ENCODE data around the gene PSTPIP1. TPM values are rescaled to one million over a fixed set of nuclear protein-coding genes. Genes with fewer than 3 reads are reported as not detected.

The PSTPIP1 gene
- total RNA-seq, 2 experiments from 2014 or later: 1.5 to 27.4 TPM

DNA sequence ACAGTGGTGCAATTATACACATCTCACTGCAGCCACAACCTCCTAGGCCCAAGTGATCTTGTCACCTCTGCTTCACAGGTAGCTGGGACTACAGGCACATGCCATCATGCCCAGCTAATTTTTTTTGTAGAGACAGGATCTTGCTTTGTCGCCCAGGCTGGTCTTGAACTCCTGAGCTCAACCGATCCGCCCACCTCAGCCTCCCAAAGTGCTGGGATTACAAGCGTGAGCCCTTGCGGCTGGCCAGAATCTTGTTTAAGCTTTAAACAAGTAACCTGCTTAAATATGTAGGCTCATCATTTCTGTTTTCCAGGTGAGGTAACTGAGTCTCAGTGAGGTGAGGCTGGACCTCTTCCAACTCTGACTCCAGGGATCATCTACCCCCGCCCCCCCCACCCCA, 7.7 kb upstream of the PSTPIP1 start:
- no peak for DNase-seq (ENCODE audit: low spot score)
- ChIA-PET CTCF (ENCODE audit: unreplicated experiment) (interaction anchor here (0.7 kb wide), 1 partner anchor 8 kb away, joined by 5 read pairs; no protein-coding TSS in a partner anchor), POLR2A (no interaction called here)
- Histone ChIP-seq H3K27ac (ENCODE audit: low read depth, low read length, poor library complexity, severe bottlenecking) (no peak overlapping the region), H4K20me1 (ENCODE audit: insufficient read depth, low read length) (no peaks in the 10 kb centered on the region), H3K36me3 (ENCODE audit: insufficient read depth, low read length) (no peaks in the 10 kb centered on the region), H3K79me2 (ENCODE audit: insufficient read depth, low read depth, low read length) (no peaks in the 10 kb centered on the region), H2AFZ (ENCODE audit: low read length) (no peak overlapping the region), H3K4me2 (ENCODE audit: low read length) (no peak overlapping the region), H3K4me3 (ENCODE audit: low read depth, low read length, poor library complexity, severe bottlenecking) (no peak overlapping the region), H3K4me1 (ENCODE audit: insufficient read depth, low read length, poor library complexity, severe bottlenecking) (peaks cover 12% of the 10 kb centered on the region), H3K9me2 (ENCODE audit: insufficient read depth, low read length) (no peaks in the 10 kb centered on the region), H3K9me3 (ENCODE audit: low read length) (no peaks in the 10 kb centered on the region)
- no peak for TF ChIP-seq EZH2phosphoT487 (IDR thresholded peaks at IDR 0.05; ENCODE audit: borderline replicate concordance, low read depth, low read length)
- TF ChIP-seq, protein P1, sequence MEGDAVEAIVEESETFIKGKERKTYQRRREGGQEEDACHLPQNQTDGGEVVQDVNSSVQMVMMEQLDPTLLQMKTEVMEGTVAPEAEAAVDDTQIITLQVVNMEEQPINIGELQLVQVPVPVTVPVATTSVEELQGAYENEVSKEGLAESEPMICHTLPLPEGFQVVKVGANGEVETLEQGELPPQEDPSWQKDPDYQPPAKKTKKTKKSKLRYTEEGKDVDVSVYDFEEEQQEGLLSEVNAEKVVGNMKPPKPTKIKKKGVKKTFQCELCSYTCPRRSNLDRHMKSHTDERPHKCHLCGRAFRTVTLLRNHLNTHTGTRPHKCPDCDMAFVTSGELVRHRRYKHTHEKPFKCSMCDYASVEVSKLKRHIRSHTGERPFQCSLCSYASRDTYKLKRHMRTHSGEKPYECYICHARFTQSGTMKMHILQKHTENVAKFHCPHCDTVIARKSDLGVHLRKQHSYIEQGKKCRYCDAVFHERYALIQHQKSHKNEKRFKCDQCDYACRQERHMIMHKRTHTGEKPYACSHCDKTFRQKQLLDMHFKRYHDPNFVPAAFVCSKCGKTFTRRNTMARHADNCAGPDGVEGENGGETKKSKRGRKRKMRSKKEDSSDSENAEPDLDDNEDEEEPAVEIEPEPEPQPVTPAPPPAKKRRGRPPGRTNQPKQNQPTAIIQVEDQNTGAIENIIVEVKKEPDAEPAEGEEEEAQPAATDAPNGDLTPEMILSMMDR (conservative IDR thresholded peaks at IDR 0.05; ENCODE audit: low read length): no peak
- intact Hi-C loops (cut with micrococcal nuclease; ENCODE audit: unreplicated experiment): no loop called here
- no TSS peak for BruUV-seq (replicated peaks)

DNA sequence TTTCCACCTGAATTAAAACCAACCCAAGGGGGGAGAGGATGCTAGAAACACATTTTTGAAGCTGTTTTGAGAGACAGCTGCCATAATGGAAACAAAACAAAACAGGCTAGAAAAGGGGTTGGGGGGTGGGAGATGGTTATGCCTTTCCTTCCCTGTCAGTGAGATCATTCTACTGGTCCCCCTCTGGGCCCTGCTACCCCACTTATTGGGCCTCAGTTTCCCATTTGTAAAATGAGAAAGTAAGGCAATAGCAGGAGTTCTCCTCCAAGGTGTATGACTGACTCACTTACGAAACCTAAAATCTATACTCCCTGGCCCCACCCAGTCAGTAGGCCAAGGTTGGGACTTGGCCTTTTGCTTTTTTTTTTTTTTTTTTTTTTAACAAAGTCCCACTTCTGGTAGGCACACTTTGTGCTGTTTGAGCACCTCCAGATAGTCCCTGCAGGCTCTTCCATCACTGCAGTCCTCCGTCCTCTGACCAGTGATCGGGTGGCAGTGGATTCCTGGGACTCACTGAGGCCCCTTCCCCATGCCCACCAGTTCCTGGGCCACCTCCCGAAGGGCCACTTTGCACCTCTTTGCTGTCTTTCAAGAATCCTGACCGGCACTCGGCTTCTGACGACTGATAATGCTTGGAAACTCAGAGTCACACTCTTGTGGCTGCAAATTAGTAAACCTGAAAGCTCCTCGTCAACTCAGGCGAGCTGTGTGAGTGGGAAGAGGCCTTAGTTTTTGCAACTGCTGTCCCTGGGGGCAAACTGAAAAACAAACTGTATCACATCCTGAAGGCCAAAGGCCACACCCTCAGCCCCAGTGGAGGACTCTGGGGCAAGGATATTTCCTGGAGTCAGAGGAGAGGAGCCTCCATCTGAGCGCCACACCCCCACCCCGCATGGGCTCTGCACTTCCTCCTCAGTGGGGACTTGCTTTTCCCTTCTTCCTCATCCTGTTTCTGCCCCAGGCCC, 6.7 kb upstream of the PSTPIP1 start:
- Histone ChIP-seq H3K4me2 (ENCODE audit: low read length) (peak overlapping the region; percentile 23; the same call in 1 of the 2 replicates), H4K20me1 (ENCODE audit: insufficient read depth, low read length) (no peaks in the 10 kb centered on the region), H3K4me1 (ENCODE audit: insufficient read depth, low read length, poor library complexity, severe bottlenecking) (peaks cover 12% of the 10 kb centered on the region), H3K9me2 (ENCODE audit: insufficient read depth, low read length) (no peaks in the 10 kb centered on the region), H3K79me2 (ENCODE audit: insufficient read depth, low read depth, low read length) (no peaks in the 10 kb centered on the region), H3K4me3 (ENCODE audit: low read depth, low read length, poor library complexity, severe bottlenecking) (no peak overlapping the region), H2AFZ (ENCODE audit: low read length) (peak overlapping the region; percentile 78), H3K9me3 (ENCODE audit: low read length) (no peaks in the 10 kb centered on the region), H3K27ac (ENCODE audit: low read depth, low read length, poor library complexity, severe bottlenecking) (no peak overlapping the region), H3K36me3 (ENCODE audit: insufficient read depth, low read length) (no peaks in the 10 kb centered on the region)
- DNase-seq (ENCODE audit: low spot score): peak; percentile 27
- POLR2A ChIA-PET: interaction anchor here (0.5 to 1.0 kb wide), 3 partner anchors 7 to 10 kb away, joined by 3 to 4 read pairs (median 3); no protein-coding TSS in a partner anchor
- no peak for TF ChIP-seq EZH2phosphoT487 (IDR thresholded peaks at IDR 0.05; ENCODE audit: borderline replicate concordance, low read depth, low read length)
- intact Hi-C loops (cut with micrococcal nuclease; ENCODE audit: unreplicated experiment): no loop called here
- no TSS peak for BruUV-seq (replicated peaks)
- CTCF ChIA-PET (ENCODE audit: unreplicated experiment): interaction anchor here (0.7 kb wide), 1 partner anchor 9 kb away, joined by 5 read pairs; no protein-coding TSS in a partner anchor

DNA sequence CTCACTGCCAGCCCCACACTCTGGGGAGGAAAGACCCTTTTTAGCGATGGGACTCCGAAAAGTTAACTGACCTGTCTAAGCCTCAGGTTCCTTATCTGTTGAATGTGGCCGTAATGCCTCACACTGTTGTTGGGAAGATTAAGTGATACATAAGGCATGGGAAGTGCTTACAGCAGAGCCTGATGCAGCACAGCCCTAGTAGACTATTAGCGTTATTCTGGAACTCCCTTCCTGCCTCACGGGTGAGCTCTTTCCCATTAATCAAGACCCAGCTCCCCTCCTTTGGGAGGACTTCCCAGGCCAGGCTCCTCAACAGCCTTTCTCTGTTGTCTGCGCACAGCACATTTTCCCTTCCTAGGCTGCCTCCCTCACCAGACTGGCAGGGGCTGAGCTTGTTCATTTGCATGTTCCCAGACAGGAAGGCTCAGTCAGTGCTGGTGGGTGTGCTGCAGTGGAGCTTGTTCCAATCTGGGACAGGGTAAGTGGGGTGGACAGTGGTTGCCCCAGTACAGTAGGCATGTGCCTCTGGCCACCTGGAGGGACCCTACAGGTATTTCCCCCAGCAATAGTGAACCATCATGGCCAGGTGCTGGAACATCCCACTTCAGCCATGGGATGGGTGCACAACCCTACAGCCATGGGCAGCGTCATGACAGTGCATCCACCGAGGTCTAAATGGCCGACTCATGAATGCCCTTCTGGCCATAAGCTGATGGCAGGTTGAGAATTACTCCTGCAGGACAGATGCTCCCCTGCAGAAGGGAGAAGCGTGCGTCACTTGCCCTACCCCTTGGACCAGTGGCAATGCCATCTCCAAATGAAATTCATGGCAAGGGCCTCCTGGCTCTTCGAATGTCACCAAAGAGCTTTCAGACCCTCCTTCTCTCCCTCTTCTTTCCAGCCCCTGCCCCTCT, 5.8 kb upstream of the PSTPIP1 start:
- DNase-seq (ENCODE audit: low spot score): no peak
- Histone ChIP-seq H3K9me3 (ENCODE audit: low read length) (no peaks in the 10 kb centered on the region), H3K36me3 (ENCODE audit: insufficient read depth, low read length) (no peaks in the 10 kb centered on the region), H3K4me3 (ENCODE audit: low read depth, low read length, poor library complexity, severe bottlenecking) (no peak overlapping the region), H4K20me1 (ENCODE audit: insufficient read depth, low read length) (no peaks in the 10 kb centered on the region), H3K4me1 (ENCODE audit: insufficient read depth, low read length, poor library complexity, severe bottlenecking) (peaks cover 12% of the 10 kb centered on the region), H3K79me2 (ENCODE audit: insufficient read depth, low read depth, low read length) (no peaks in the 10 kb centered on the region), H2AFZ (ENCODE audit: low read length) (peak overlapping the region; percentile 78), H3K9me2 (ENCODE audit: insufficient read depth, low read length) (no peaks in the 10 kb centered on the region), H3K27ac (ENCODE audit: low read depth, low read length, poor library complexity, severe bottlenecking) (no peak overlapping the region), H3K4me2 (ENCODE audit: low read length) (peak overlapping the region; percentile 23; the same call in 1 of the 2 replicates)
- BruUV-seq (replicated peaks): no TSS peak
- CTCF ChIA-PET (ENCODE audit: unreplicated experiment): no interaction called here
- POLR2A ChIA-PET: interaction anchor here (0.5 to 1.0 kb wide), 3 partner anchors 8 to 9 kb away, joined by 3 to 4 read pairs (median 3); no protein-coding TSS in a partner anchor
- TF ChIP-seq, protein P1 (conservative IDR thresholded peaks at IDR 0.05; ENCODE audit: low read length): no peak
- no peak for TF ChIP-seq EZH2phosphoT487 (IDR thresholded peaks at IDR 0.05; ENCODE audit: borderline replicate concordance, low read depth, low read length)
- intact Hi-C loops (cut with micrococcal nuclease; ENCODE audit: unreplicated experiment): no loop called here

All from OCI-LY7 (cell line).